Measurements from ENCODE around the gene MED12L. TPM values are rescaled to one million over a fixed set of nuclear protein-coding genes. Genes with fewer than 3 reads are reported as not detected.
"Not testable (repeated sequence)": the region's sequence is repeated elsewhere in the genome, so short reads cannot be mapped to it uniquely, and the experiment has no call there.

Gene MED12L
- total and polyA plus RNA-seq, 9 of the 15 experiments (the other 6 are each of a cell fraction or from before 2014, with no cell fraction given) = not detected

- H2AFZ ChIP-seq (ENCODE audit: low read depth, low read length) = no peak overlapping the region
- WGBS (ENCODE audit: insufficient coverage, low coverage, missing lambda C conversion rate) = 0% methylated on average over 4 of the region's 4 CpGs
- intact Hi-C loops (cut with micrococcal nuclease) = no loop called here
- H3K27ac ChIP-seq (ENCODE audit: extremely low read depth, low read depth, low read length) = no peak overlapping the region
- peaks cover 5 to 14% of the 10 kb centered on the region in 2 experiments for H3K27me3 ChIP-seq (ENCODE audit: control insufficient read depth in 2 of 2, insufficient read depth in 2 of 2, low read length in 2 of 2)
- H3K4me1 ChIP-seq (replicated peaks in 1 of 2; ENCODE audit: control insufficient read depth in 2 of 2, insufficient read depth in 2 of 2, low read length in 2 of 2) = no peaks in the 10 kb centered on the region
- no peaks in the 10 kb centered on the region for H3K79me2 ChIP-seq (ENCODE audit: control insufficient read depth, insufficient read depth, low read length)
- no peak overlapping the region for H3K4me3 ChIP-seq
- no peak for TF ChIP-seq GTF2E2 (tag; IDR thresholded peaks at IDR 0.05)
- no peak overlapping the region for H3K9ac ChIP-seq (ENCODE audit: insufficient read depth in 1 of 2, low read depth in 2 of 2, low read length in 2 of 2)
- no peaks in the 10 kb centered on the region for H3K9me1 ChIP-seq (ENCODE audit: control insufficient read depth, insufficient read depth, low read length)
- no peak for DNase-seq (ENCODE audit: extremely low read depth in 1 of 4, low spot score in 3 of 4)
- ATAC-seq = no peak
- FAIRE-seq = no peak
- no peaks in the 10 kb centered on the region for H4K20me1 ChIP-seq (replicated peaks; ENCODE audit: control insufficient read depth, insufficient read depth, low read length)
- no TSS peak for BruUV-seq (replicated peaks)
- ChIA-PET CTCF (ENCODE audit: low intra/inter-chr PET ratio) (interaction anchor here (0.7 kb wide), 1 partner anchor 63 kb away, joined by 3 read pairs; no protein-coding TSS in a partner anchor), POLR2A (no interaction called here)
- H3K9me3 ChIP-seq (replicated peaks; ENCODE audit: control insufficient read depth, insufficient read depth, low read depth, low read length) = no peaks in the 10 kb centered on the region
- no peaks in the 10 kb centered on the region for H3K36me3 ChIP-seq (ENCODE audit: control insufficient read depth, insufficient read depth, low read length)
- no peak overlapping the region for H3K4me2 ChIP-seq (ENCODE audit: insufficient read depth, low read length)
- in situ Hi-C loops (cut with MboI) = loop anchor here (25.0 kb wide), 1 partner anchor 607 kb away; no protein-coding TSS in a partner anchor
These were observed 145.2 kb downstream of the MED12L start for GRCh38 chr3:151230646-151231045.

GRCh38 chr3:151232403-151232802 is 146.9 kb downstream of the MED12L start:
- intact Hi-C loops (cut with micrococcal nuclease); BruUV-seq (replicated peaks); H2AFZ ChIP-seq (ENCODE audit: low read depth, low read length); H3K9ac ChIP-seq (ENCODE audit: insufficient read depth in 1 of 2, low read depth in 2 of 2, low read length in 2 of 2); H4K20me1 ChIP-seq (replicated peaks; ENCODE audit: control insufficient read depth, insufficient read depth, low read length); H3K4me3 ChIP-seq; H3K36me3 ChIP-seq (ENCODE audit: control insufficient read depth, insufficient read depth, low read length); CTCF ChIA-PET (ENCODE audit: low intra/inter-chr PET ratio); H3K9me1 ChIP-seq (ENCODE audit: control insufficient read depth, insufficient read depth, low read length); H3K27ac ChIP-seq (ENCODE audit: extremely low read depth, low read depth, low read length); H3K79me2 ChIP-seq (ENCODE audit: control insufficient read depth, insufficient read depth, low read length); H3K9me3 ChIP-seq (replicated peaks; ENCODE audit: control insufficient read depth, insufficient read depth, low read depth, low read length); H3K4me2 ChIP-seq (ENCODE audit: insufficient read depth, low read length); DNase-seq (ENCODE audit: extremely low read depth in 1 of 4, low spot score in 3 of 4); POLR2A ChIA-PET; ATAC-seq; H3K4me1 ChIP-seq (replicated peaks in 1 of 2; ENCODE audit: control insufficient read depth in 2 of 2, insufficient read depth in 2 of 2, low read length in 2 of 2); FAIRE-seq: not testable (repeated sequence)
- in situ Hi-C loops (cut with MboI) = loop anchor here (25.0 kb wide), 1 partner anchor 605 kb away; no protein-coding TSS in a partner anchor
- peaks cover 5 to 14% of the 10 kb centered on the region in 2 experiments for H3K27me3 ChIP-seq (ENCODE audit: control insufficient read depth in 2 of 2, insufficient read depth in 2 of 2, low read length in 2 of 2)

Data from K562 (cell line).